ENCODE data around the gene TSPAN8. TPM values are rescaled to one million over a fixed set of nuclear protein-coding genes. Genes with fewer than 3 reads are reported as not detected.

Gene TSPAN8
- total RNA-seq, 1 donor from 2014 or later: not detected

GRCh38 chr12:71142956-71143355 is 14.8 kb downstream of the TSPAN8 start:
- H3K9me3 ChIP-seq (ENCODE audit: low read depth): no peaks in the 10 kb centered on the region

GRCh38 chr12:71142016-71142415 is 15.8 kb downstream of the TSPAN8 start:
- H3K9ac ChIP-seq: no peak overlapping the region
- peak overlapping the region; percentile 1 for H2AFZ ChIP-seq (replicated peaks)
- no peak overlapping the region for H3K27ac Mint-ChIP-seq

More at GRCh38 chr12:71142956-71143355, 14.8 kb downstream of the TSPAN8 start:
- Mint-ChIP-seq H3K27me3 (ENCODE audit: insufficient read depth, low read depth) (peaks cover 5% of the 10 kb centered on the region), H3K4me1 (peaks cover 8% of the 10 kb centered on the region), H3K4me3 (no peak overlapping the region), H3K36me3 (no peaks in the 10 kb centered on the region), H3K9me3 (no peaks in the 10 kb centered on the region), H3K27ac (no peak overlapping the region)
- no peak for TF ChIP-seq EZH2phosphoT487 (IDR thresholded peaks at IDR 0.05)
- no peak for TF ChIP-seq EZH2 (IDR thresholded peaks at IDR 0.05)
- TF ChIP-seq, protein P1, sequence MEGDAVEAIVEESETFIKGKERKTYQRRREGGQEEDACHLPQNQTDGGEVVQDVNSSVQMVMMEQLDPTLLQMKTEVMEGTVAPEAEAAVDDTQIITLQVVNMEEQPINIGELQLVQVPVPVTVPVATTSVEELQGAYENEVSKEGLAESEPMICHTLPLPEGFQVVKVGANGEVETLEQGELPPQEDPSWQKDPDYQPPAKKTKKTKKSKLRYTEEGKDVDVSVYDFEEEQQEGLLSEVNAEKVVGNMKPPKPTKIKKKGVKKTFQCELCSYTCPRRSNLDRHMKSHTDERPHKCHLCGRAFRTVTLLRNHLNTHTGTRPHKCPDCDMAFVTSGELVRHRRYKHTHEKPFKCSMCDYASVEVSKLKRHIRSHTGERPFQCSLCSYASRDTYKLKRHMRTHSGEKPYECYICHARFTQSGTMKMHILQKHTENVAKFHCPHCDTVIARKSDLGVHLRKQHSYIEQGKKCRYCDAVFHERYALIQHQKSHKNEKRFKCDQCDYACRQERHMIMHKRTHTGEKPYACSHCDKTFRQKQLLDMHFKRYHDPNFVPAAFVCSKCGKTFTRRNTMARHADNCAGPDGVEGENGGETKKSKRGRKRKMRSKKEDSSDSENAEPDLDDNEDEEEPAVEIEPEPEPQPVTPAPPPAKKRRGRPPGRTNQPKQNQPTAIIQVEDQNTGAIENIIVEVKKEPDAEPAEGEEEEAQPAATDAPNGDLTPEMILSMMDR (IDR thresholded peaks at IDR 0.05): no peak
- no peaks in the 10 kb centered on the region for H4K20me1 ChIP-seq (ENCODE audit: low read depth)
- no peaks in the 10 kb centered on the region for H3K36me3 ChIP-seq
- no peak overlapping the region for H3K9ac ChIP-seq
- H2AFZ ChIP-seq (replicated peaks): no peak overlapping the region
- H3K4me1 ChIP-seq: peaks cover 12% of the 10 kb centered on the region
- H3K4me2 ChIP-seq: no peak overlapping the region
- no peaks in the 10 kb centered on the region for H3K79me2 ChIP-seq (ENCODE audit: low read depth)
- H3K27ac ChIP-seq: no peak overlapping the region
- no peak overlapping the region for H3K4me3 ChIP-seq
- no peaks in the 10 kb centered on the region for H3F3A ChIP-seq (ENCODE audit: low read depth)
- H3K27me3 ChIP-seq: no peaks in the 10 kb centered on the region
- no peak for DNase-seq (ENCODE audit: low spot score)

DNA sequence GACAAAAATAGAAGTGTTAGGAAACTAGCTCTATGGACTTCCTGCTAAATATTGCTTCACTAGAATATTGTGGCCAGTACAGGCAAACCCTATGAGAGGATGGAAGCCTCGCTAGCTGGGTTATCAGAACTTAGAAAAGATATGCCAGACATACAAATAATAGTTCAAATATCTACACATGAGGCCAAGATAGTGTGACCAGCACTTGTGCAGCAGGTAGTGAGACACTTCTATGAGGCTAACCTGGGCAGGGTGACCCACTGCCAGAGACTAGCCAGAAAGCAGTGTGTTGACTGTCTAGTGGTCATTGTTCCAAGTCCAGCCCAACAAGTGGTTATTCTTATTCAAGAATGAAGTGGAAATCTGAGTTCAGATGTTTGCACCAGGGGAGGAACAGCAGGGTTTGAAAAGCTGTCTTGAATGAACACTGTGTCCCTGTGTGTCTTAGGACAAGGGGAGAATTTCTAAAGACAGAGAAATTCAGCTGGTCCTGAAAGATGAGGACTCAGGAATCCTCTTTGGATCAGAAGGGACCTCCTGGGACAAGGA is 16.3 kb downstream of the TSPAN8 start:
- Histone ChIP-seq H3K4me1 (peaks cover 12% of the 10 kb centered on the region), H3K27ac (no peak overlapping the region), H3K9me3 (ENCODE audit: low read depth) (no peaks in the 10 kb centered on the region), H2AFZ (replicated peaks) (peak overlapping the region; percentile 1), H3K9ac (no peak overlapping the region), H3K4me2 (no peak overlapping the region), H3F3A (ENCODE audit: low read depth) (no peaks in the 10 kb centered on the region), H4K20me1 (ENCODE audit: low read depth) (no peaks in the 10 kb centered on the region), H3K4me3 (no peak overlapping the region), H3K36me3 (no peaks in the 10 kb centered on the region), H3K79me2 (ENCODE audit: low read depth) (no peaks in the 10 kb centered on the region), H3K27me3 (no peaks in the 10 kb centered on the region)
- TF ChIP-seq EZH2phosphoT487 (IDR thresholded peaks at IDR 0.05) (no peak), EZH2 (IDR thresholded peaks at IDR 0.05) (no peak)
- TF ChIP-seq, protein P1 (IDR thresholded peaks at IDR 0.05): no peak
- Mint-ChIP-seq H3K4me1 (peaks cover 8% of the 10 kb centered on the region), H3K27ac (no peak overlapping the region), H3K36me3 (no peaks in the 10 kb centered on the region), H3K9me3 (no peaks in the 10 kb centered on the region), H3K27me3 (ENCODE audit: insufficient read depth, low read depth) (no peaks in the 10 kb centered on the region), H3K4me3 (no peak overlapping the region)
- no peak for DNase-seq (ENCODE audit: low spot score)

More at GRCh38 chr12:71142016-71142415, 15.8 kb downstream of the TSPAN8 start:
- Mint-ChIP-seq H3K36me3 (no peaks in the 10 kb centered on the region), H3K9me3 (no peaks in the 10 kb centered on the region), H3K4me1 (peaks cover 8% of the 10 kb centered on the region), H3K4me3 (no peak overlapping the region), H3K27me3 (ENCODE audit: insufficient read depth, low read depth) (peaks cover 2% of the 10 kb centered on the region)
- H4K20me1 ChIP-seq (ENCODE audit: low read depth): no peaks in the 10 kb centered on the region
- H3K27ac ChIP-seq: no peak overlapping the region
- no peaks in the 10 kb centered on the region for H3K36me3 ChIP-seq
- H3K9me3 ChIP-seq (ENCODE audit: low read depth): no peaks in the 10 kb centered on the region
- H3K4me3 ChIP-seq: no peak overlapping the region
- no peaks in the 10 kb centered on the region for H3K27me3 ChIP-seq
- H3K4me2 ChIP-seq: no peak overlapping the region
- H3K79me2 ChIP-seq (ENCODE audit: low read depth): no peaks in the 10 kb centered on the region
- no peak for DNase-seq (ENCODE audit: low spot score)
- H3F3A ChIP-seq (ENCODE audit: low read depth): no peaks in the 10 kb centered on the region
- H3K4me1 ChIP-seq: peaks cover 12% of the 10 kb centered on the region
- TF ChIP-seq EZH2 (IDR thresholded peaks at IDR 0.05): no peak
- TF ChIP-seq, protein P1 (IDR thresholded peaks at IDR 0.05): no peak
- no peak for TF ChIP-seq EZH2phosphoT487 (IDR thresholded peaks at IDR 0.05)
